Peyer's patch (tissue), 4 donors: ENCODE data around the gene FAM20A.

ENCODE experiments used
- POLR2A ChIP-seq, 2 donors: fragments of 450-650 bp; IDR thresholded peaks; one replicate each; pipeline ENCODE4 v1.5.1; 2017; ENCODE audit warnings: antibody characterized with exemption in 2 of 2, mild to moderate bottlenecking in 2 of 2, moderate library complexity in 2 of 2
- TF ChIP-seq, protein P1 (sequence below), 6 experiments: fragments of 450-650 bp in 4 of 6; fragments of 200-600 bp in 2 of 6; sonication (generic) in 1 of 6; IDR thresholded peaks; one replicate each; pipeline ENCODE4 v1.5.1; 2017 to 2019; ENCODE audit warnings: antibody characterized with exemption in 6 of 6, mild to moderate bottlenecking in 3 of 6, moderate library complexity in 1 of 6

DNA sequence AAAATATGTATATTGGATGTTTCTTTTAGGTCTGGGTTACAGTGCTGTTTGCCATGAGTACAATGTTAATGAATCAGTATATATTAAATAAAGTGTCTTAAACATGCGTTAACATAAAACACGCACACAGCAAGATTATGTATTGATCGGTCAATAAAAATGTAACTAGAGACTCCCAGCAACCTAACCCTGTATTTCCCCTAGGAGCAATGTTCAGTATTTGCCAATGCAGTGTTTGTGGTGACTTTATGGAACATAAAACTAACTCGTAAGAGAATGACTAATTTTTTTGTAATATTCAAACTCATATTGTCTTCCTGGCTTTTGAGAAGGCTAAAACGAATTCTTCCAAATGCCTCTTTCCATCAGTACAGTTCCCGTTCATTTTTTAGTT lies 66.5 kb downstream of the FAM20A start:
- TF ChIP-seq POLR2A (IDR thresholded peaks at IDR 0.05), result no peak
- TF ChIP-seq, protein P1, sequence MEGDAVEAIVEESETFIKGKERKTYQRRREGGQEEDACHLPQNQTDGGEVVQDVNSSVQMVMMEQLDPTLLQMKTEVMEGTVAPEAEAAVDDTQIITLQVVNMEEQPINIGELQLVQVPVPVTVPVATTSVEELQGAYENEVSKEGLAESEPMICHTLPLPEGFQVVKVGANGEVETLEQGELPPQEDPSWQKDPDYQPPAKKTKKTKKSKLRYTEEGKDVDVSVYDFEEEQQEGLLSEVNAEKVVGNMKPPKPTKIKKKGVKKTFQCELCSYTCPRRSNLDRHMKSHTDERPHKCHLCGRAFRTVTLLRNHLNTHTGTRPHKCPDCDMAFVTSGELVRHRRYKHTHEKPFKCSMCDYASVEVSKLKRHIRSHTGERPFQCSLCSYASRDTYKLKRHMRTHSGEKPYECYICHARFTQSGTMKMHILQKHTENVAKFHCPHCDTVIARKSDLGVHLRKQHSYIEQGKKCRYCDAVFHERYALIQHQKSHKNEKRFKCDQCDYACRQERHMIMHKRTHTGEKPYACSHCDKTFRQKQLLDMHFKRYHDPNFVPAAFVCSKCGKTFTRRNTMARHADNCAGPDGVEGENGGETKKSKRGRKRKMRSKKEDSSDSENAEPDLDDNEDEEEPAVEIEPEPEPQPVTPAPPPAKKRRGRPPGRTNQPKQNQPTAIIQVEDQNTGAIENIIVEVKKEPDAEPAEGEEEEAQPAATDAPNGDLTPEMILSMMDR (IDR thresholded peaks at IDR 0.05), result no peak
